ENCODE results near the gene HOXA4.

DNA sequence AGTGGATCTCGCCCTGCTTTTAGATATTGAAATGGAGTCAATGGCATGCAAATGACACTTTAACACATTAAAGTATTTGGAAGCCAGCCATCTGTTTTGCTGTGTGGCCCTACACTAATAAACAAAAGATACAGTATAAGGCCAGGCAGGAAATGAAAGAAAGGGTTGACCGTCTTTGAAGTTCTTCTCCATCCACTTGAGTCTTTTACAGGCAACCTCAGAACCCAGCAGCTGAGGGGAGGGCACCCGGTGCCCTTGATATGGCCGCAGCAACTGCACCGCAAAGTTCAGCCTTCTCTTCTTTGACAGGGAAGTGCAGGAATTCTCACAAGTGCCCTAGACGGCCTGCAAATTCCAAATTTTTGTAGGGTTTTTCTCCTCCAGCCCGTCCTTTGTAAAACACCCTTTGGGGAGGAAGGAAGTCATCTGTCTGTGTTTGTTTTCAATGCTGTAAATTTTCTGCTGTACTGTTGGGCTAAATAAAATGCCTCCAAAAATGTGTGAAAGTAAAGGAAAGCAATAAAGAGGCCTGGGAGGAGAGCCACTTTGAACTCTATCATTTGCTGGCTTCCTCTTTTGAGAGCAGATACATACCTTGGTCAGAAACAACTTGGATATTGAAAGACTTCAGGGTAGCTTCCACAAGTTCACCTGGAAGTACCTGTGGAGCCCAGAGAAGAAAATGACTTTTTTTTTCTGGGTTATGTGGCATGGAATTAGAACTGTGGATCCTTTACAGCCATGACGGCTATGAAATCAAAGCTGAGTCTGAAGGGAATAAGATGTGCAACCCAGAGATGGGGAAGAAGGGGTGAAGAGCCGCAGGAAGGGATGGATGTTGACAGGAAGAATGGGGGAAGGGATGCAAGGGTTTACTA, 38.4 kb downstream of the HOXA4 start:
- TF ChIP-seq, protein P1, sequence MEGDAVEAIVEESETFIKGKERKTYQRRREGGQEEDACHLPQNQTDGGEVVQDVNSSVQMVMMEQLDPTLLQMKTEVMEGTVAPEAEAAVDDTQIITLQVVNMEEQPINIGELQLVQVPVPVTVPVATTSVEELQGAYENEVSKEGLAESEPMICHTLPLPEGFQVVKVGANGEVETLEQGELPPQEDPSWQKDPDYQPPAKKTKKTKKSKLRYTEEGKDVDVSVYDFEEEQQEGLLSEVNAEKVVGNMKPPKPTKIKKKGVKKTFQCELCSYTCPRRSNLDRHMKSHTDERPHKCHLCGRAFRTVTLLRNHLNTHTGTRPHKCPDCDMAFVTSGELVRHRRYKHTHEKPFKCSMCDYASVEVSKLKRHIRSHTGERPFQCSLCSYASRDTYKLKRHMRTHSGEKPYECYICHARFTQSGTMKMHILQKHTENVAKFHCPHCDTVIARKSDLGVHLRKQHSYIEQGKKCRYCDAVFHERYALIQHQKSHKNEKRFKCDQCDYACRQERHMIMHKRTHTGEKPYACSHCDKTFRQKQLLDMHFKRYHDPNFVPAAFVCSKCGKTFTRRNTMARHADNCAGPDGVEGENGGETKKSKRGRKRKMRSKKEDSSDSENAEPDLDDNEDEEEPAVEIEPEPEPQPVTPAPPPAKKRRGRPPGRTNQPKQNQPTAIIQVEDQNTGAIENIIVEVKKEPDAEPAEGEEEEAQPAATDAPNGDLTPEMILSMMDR (IDR thresholded peaks at IDR 0.05; ENCODE audit: poor library complexity): no peak
- TF ChIP-seq EZH2 (IDR thresholded peaks at IDR 0.05; ENCODE audit: borderline replicate concordance) (no peak), EZH2phosphoT487 (IDR thresholded peaks at IDR 0.05; ENCODE audit: low read depth, severe bottlenecking, unreplicated experiment) (no peak)
